ENCODE results near the gene KRTAP16-1.
"Not testable (repeated sequence)": the region's sequence is repeated elsewhere in the genome, so short reads cannot be mapped to it uniquely, and the experiment has no call there.

Gene KRTAP16-1

GRCh38 chr17:41302981-41303380 is 6.1 kb downstream of the KRTAP16-1 start:
- no peak for DNase-seq (ENCODE audit: extremely low read depth in 1 of 2, low read depth in 1 of 2)

- no peak for DNase-seq (ENCODE audit: extremely low read depth in 1 of 2, low read depth in 1 of 2)
Measured at GRCh38 chr17:41301916-41302901, 6.9 kb downstream of the KRTAP16-1 start, which contains the start of gene KRTAP29-1. KRTAP29-1 (minus strand) TSS chr17:41302851; CDS start chr17:41302851, 0 bp downstream.

GRCh38 chr17:41301204-41301790 is 7.8 kb downstream of the KRTAP16-1 start:
- no peak for DNase-seq (ENCODE audit: extremely low read depth in 1 of 2, low read depth in 1 of 2)

GRCh38 chr17:41298458-41299135 is 10.5 kb downstream of the KRTAP16-1 start:
- no peak for DNase-seq (ENCODE audit: extremely low read depth in 1 of 2, low read depth in 1 of 2)

- no peak for DNase-seq (ENCODE audit: extremely low read depth in 1 of 2, low read depth in 1 of 2)
Measured at GRCh38 chr17:41296846-41297245, 12.3 kb downstream of the KRTAP16-1 start.

GRCh38 chr17:41294016-41294415 is 15.1 kb downstream of the KRTAP16-1 start:
- DNase-seq (ENCODE audit: extremely low read depth in 1 of 2, low read depth in 1 of 2): no peak

- no peak for DNase-seq (ENCODE audit: extremely low read depth in 1 of 2, low read depth in 1 of 2)
Measured at GRCh38 chr17:41287050-41287449, 22.1 kb downstream of the KRTAP16-1 start.

- no peak for DNase-seq (ENCODE audit: extremely low read depth in 1 of 2, low read depth in 1 of 2)
Measured at GRCh38 chr17:41284546-41284945, 24.6 kb downstream of the KRTAP16-1 start.

GRCh38 chr17:41284043-41284442 is 25.1 kb downstream of the KRTAP16-1 start:
- DNase-seq (ENCODE audit: extremely low read depth in 1 of 2, low read depth in 1 of 2): no peak

- DNase-seq (ENCODE audit: extremely low read depth in 1 of 2, low read depth in 1 of 2): no peak
Measured at GRCh38 chr17:41278176-41278955, 30.7 kb downstream of the KRTAP16-1 start.

GRCh38 chr17:41275648-41276190 is 33.4 kb downstream of the KRTAP16-1 start, which contains the start of gene KRTAP9-7:
KRTAP9-7 (plus strand) TSS chr17:41275698; CDS start chr17:41275698, 0 bp downstream.
- not testable (repeated sequence) for DNase-seq (ENCODE audit: extremely low read depth in 1 of 2, low read depth in 1 of 2)

GRCh38 chr17:41271858-41272257 is 37.3 kb downstream of the KRTAP16-1 start:
- DNase-seq (ENCODE audit: extremely low read depth in 1 of 2, low read depth in 1 of 2): no peak

GRCh38 chr17:41271323-41271722 is 37.8 kb downstream of the KRTAP16-1 start:
- DNase-seq (ENCODE audit: extremely low read depth in 1 of 2, low read depth in 1 of 2): not testable (repeated sequence)

- no peak for DNase-seq (ENCODE audit: extremely low read depth in 1 of 2, low read depth in 1 of 2)
Measured at GRCh38 chr17:41267711-41268110, 41.4 kb downstream of the KRTAP16-1 start.

- no peak for DNase-seq (ENCODE audit: extremely low read depth in 1 of 2, low read depth in 1 of 2)
Measured at GRCh38 chr17:41265078-41265477, 44.0 kb downstream of the KRTAP16-1 start, which contains the start of gene KRTAP9-6. KRTAP9-6 (plus strand) TSS chr17:41265378; CDS start chr17:41265378, 0 bp downstream.

- DNase-seq (ENCODE audit: extremely low read depth in 1 of 2, low read depth in 1 of 2): no peak
Measured at GRCh38 chr17:41264599-41264998, 44.5 kb downstream of the KRTAP16-1 start.

- no peak for DNase-seq (ENCODE audit: extremely low read depth in 1 of 2, low read depth in 1 of 2)
Measured at GRCh38 chr17:41263212-41263611, 45.9 kb downstream of the KRTAP16-1 start.

- no peak for DNase-seq (ENCODE audit: extremely low read depth in 1 of 2, low read depth in 1 of 2)
Measured at GRCh38 chr17:41258406-41258805, 50.7 kb downstream of the KRTAP16-1 start.

Data from stimulated activated CD8-positive, alpha-beta memory T cell treated with anti-CD3 and anti-CD28 coated beads, Interleukin-7, amount 100 ng/mL, for 48 hours (primary cell).